SK-N-SH treated with all-trans-retinoic acid at 6 μM for 48 hours (cell line): Measurements from ENCODE around the gene CTAG1A.
"Not testable (repeated sequence)": the region's sequence is repeated elsewhere in the genome, so short reads cannot be mapped to it uniquely, and the experiment has no call there.

ENCODE experiments used
- CREB5 ChIP-seq: fragments of 250-450 bp; sonication (Bioruptor Pico); IDR thresholded peaks from 2 replicates; pipeline ENCODE4 v1.5.1; 2020; ENCODE audit warnings: low read depth, mild to moderate bottlenecking, moderate library complexity
- CSRNP3 ChIP-seq: fragments of 250-450 bp; sonication (Bioruptor Pico); IDR thresholded peaks from 2 replicates; pipeline ENCODE4 v1.5.1; 2021; ENCODE audit warnings: mild to moderate bottlenecking, moderate library complexity
- ESRRG ChIP-seq: fragments of 250-450 bp; sonication (Bioruptor Pico); IDR thresholded peaks from 2 replicates; pipeline ENCODE4 v1.6.1; 2021; ENCODE audit warnings: mild to moderate bottlenecking
- ISL1 ChIP-seq: fragments of 250-450 bp; sonication (Bioruptor Pico); IDR thresholded peaks from 2 replicates; pipeline ENCODE4 v2.1.2; 2022; ENCODE audit warnings: mild to moderate bottlenecking, moderate library complexity
- RARB ChIP-seq: fragments of 250-450 bp; sonication (Bioruptor Pico); IDR thresholded peaks from 2 replicates; pipeline ENCODE4 v1.8.0; 2021; ENCODE audit warnings: mild to moderate bottlenecking, moderate library complexity
- TSHZ2 ChIP-seq: fragments of 250-450 bp; sonication (Bioruptor Pico); IDR thresholded peaks from 2 replicates; pipeline ENCODE4 v1.5.0; 2020; ENCODE audit warnings: mild to moderate bottlenecking, moderate library complexity
- ZC3H10 ChIP-seq: fragments of 250-450 bp; sonication (Bioruptor Pico); IDR thresholded peaks from 2 replicates; pipeline ENCODE4 v1.5.1; 2021; ENCODE audit warnings: mild to moderate bottlenecking, moderate library complexity
- ZFP3 ChIP-seq: fragments of 250-450 bp; sonication (Bioruptor Pico); IDR thresholded peaks from 2 replicates; pipeline ENCODE4 v1.5.0; 2020; ENCODE audit warnings: mild to moderate bottlenecking, moderate library complexity
- ZNF8 ChIP-seq: fragments of 450-650 bp; formaldehyde crosslinking; IDR thresholded peaks from 2 replicates; pipeline ENCODE4 v1.5.0; 2020; ENCODE audit warnings: mild to moderate bottlenecking, moderate library complexity

- TF ChIP-seq ZFP3, TSHZ2, ESRRG, ZNF8, CREB5, RARB, CSRNP3, ISL1, ZC3H10 (CRISPR knock-in tag): not testable (repeated sequence)
Measured at GRCh38 chrX:154575076-154575475, 9.9 kb upstream of the CTAG1A start.
